Measurements from ENCODE around the gene SEC31B.

DNA sequence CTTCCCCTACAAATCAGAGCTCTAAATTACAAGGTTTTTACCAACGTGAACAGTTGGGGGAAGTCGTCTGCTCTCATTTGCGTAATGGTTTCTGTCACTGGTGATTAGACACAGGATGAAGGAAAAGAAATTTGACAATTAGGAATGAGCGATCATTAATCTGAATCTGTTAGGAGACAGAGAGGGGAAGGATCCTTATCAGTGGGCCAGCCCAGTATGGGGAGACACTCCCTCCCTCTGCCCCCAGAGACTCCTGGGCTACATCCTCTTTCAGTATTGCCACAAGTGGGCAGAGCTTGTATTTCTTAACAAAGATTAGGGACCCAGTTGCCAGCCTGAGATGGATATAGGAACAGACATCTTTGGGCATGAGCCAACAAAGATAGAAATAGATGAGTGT, 31.5 kb upstream of the SEC31B start:
- no peak for TF ChIP-seq CTCF (optimal IDR thresholded peaks at IDR 0.05 in 1 of 3, IDR thresholded peaks at IDR 0.05 in 1 of 3, conservative IDR thresholded peaks at IDR 0.05 in 1 of 3; ENCODE audit: extremely low read depth in 1 of 3, insufficient read depth in 2 of 3, low read length in 3 of 3)
- TF ChIP-seq EZH2 (IDR thresholded peaks at IDR 0.05; ENCODE audit: low read length): no peak
